GM12865 (cell line): ENCODE results near the gene STUB1.
A peak's percentile ranks its signal among the peaks of the same experiment; 100 is the strongest.

Experiments used
- DNase-seq: peaks from one replicate; pipeline ENCODE4 v3.0.0; 2010; ENCODE audit warnings: low read depth
- H3K4me3 ChIP-seq: 2 replicates; pipeline ENCODE4 v1.5.1; 2011; ENCODE audit warnings: mild to moderate bottlenecking, low read depth, low read length, control low read depth
- TF ChIP-seq, protein P1 (sequence below): IDR thresholded peaks from 2 replicates; pipeline ENCODE4 v1.5.1; 2011; ENCODE audit warnings: low read length, control low read depth, low read depth, inconsistent platforms; ENCODE audit not compliant: insufficient read depth; ENCODE audit errors: missing control alignments

The STUB1 gene

DNA sequence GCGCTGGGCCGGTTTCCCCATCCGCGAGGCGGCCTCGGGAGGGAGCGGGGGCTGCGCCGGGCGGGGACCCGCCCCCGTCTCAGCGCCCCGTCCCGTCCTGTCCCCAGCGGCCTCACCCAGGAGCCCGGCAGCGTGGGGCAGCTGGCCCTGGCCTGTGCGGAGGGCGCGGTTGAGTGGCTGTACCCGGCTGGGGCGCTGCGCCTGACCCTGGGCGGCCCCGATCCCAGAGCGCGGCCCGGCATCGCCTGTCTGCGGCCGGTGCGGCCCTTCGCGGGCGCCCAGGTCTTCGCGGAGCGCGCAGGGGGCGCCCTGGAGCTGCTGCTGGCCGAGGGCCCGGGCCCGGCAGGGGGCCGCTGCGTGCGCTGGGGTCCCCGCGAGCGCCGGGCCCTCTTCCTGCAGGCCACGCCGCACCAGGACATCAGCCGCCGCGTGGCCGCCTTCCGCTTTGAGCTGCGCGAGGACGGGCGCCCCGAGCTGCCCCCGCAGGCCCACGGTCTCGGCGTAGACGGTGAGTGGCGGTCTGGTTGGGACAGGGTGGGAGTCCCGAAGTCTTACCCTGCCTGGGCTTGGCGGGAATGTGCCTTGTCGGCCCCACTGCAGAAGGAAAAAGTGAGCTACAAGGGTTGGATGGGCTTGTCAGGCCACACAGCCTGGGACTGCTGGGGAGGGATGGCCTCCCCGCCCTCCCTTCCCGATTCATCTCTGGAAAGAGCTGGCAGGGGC is 35.4 kb downstream of the STUB1 start:
- H3K4me3 ChIP-seq, result peak overlapping the region; percentile 34
- DNase-seq, result no peak
- TF ChIP-seq, protein P1, sequence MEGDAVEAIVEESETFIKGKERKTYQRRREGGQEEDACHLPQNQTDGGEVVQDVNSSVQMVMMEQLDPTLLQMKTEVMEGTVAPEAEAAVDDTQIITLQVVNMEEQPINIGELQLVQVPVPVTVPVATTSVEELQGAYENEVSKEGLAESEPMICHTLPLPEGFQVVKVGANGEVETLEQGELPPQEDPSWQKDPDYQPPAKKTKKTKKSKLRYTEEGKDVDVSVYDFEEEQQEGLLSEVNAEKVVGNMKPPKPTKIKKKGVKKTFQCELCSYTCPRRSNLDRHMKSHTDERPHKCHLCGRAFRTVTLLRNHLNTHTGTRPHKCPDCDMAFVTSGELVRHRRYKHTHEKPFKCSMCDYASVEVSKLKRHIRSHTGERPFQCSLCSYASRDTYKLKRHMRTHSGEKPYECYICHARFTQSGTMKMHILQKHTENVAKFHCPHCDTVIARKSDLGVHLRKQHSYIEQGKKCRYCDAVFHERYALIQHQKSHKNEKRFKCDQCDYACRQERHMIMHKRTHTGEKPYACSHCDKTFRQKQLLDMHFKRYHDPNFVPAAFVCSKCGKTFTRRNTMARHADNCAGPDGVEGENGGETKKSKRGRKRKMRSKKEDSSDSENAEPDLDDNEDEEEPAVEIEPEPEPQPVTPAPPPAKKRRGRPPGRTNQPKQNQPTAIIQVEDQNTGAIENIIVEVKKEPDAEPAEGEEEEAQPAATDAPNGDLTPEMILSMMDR, result peak; percentile 9

DNA sequence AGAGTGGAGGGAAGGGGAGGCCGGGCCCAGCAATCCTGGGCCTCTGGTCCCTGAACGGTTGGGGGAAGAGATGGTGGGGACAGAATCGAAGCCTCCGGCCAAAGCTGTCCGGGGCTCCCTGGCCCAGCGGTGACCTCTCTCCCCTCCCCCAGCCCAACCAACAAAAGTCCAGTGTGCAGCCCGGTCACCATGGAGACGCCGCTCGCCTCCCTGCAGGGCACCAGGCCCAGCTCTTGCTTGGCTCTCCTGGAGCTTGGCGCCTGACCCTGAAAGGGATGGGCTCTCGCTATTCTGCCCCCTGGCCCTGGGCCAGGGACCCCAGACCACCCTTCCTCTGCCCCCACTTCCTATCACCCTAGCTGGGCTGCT is 36.0 kb downstream of the STUB1 start:
- no peak overlapping the region for H3K4me3 ChIP-seq
- no peak for DNase-seq

DNA sequence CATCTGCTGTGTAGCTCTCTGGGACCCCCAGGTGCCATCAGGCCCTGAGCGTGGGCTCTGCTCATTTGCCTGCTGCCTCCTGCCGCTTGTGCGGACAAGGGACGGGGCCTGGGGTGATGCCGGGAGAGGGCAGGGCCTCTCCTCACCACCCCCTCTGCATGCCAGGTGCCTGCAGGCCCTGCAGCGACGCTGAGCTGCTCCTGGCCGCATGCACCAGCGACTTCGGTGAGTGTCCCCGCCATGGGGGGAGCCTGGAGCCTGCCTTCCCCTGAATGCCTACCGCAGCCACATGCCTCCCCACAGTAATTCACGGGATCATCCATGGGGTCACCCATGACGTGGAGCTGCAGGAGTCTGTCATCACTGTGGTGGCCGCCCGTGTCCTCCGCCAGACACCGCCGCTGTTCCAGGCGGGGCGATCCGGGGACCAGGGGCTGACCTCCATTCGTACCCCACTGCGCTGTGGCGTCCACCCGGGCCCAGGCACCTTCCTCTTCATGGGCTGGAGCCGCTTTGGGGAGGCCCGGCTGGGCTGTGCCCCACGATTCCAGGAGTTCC is 36.6 kb downstream of the STUB1 start:
- TF ChIP-seq, protein P1, result no peak
- H3K4me3 ChIP-seq, result no peak overlapping the region

More for the DNA sequence above, 36.0 kb downstream of the STUB1 start:
- TF ChIP-seq, protein P1, result no peak

DNA sequence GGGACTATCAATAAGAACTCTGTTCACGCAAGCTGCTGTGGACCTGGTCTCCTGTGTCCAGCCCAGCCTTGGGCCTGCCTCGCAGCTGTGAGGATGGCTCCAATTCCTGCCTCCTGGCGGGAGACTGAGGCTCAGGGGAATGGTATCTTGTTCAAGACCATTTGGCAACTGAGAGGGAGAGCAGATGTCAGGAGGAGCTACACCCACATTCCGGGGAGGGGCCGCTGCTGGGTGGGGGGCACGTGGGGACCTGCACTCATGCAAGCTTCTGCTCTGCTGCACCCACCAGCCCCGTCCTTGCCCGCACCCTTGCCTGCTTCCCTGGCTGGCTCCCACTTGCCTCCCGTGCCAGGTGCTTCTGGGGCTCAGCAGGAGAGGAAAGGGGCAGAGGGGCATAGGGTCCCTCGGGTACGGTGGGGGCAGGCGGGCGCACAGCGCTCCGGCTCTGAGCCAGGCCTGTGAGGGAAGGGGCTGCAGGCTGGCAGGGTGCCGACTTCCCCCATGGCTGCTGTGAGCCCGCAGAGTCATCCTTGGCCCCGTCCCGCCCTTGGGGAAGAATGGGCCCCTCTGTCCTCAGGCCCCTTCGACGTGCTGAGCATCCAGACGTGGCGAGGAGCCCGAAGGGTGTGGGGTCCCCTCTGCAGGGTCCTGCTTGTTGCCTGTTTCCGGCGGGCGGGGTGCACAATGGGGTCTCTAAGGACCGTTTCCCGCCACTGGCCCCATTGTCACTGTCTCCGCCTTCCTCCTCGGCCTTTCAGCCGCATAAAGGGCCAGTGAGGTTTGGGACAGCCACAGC is 37.4 kb downstream of the STUB1 start:
- no peak overlapping the region for H3K4me3 ChIP-seq
- no peak for DNase-seq
- TF ChIP-seq, protein P1, result no peak

More for the DNA sequence above, 36.6 kb downstream of the STUB1 start:
- no peak for DNase-seq

DNA sequence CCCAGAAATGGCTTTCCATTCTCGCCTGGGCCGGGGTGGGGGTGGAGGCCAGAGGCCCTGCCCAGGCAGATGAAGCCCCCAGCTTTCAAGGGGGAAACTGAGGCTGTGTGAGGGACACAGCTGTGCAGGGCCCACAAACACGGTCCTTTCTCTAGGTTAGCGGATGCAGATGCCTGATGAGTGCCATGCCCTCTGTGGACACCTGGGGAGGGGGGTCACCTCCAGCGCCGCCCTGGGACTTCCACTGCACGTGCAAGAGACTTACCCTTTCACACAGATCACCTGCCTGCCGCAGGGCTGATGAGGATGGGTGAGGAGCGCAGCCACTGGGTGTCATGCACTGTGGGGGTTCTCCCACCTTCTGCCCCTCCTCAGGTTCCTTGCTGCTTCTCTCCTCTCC is 38.2 kb downstream of the STUB1 start:
- H3K4me3 ChIP-seq, result no peak overlapping the region
- DNase-seq, result no peak
- TF ChIP-seq, protein P1, result no peak

DNA sequence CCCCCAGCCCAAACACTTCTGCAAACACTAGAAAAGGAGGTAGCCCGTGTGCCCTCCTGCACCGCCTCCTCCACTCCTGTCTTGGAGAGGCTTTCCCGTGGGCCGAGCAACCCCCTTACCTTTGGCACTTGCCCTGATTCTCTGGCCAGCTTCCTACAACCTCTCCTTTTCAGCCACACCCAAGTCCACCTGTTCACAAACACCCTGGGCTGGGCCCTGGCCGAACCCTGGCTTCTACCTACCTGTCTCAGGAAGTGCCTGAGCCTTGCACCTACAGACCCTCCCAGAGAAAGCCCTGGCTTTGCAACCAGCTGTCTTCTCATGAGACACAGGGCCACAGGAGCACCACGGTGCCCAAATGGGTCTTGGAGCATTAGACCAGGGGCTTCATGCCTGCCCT is 38.7 kb downstream of the STUB1 start:
- TF ChIP-seq, protein P1, result no peak
- no peak for DNase-seq
- no peak overlapping the region for H3K4me3 ChIP-seq
